Upper lobe of left lung (tissue), 6 donors: ENCODE results near the gene C11orf54. TPM values are rescaled to one million over a fixed set of nuclear protein-coding genes. Genes with fewer than 3 reads are reported as not detected.

Experiments
- small RNA-seq, 4 donors: library from RNA; depleted of rRNA; stranded (forward); fragments of <200 nt; gene quantifications; one replicate each; pipeline ENCODE3, GENCODE V24; 2016
- total RNA-seq, 6 donors: library from RNA; depleted of rRNA in 4 of 6; stranded (reverse); fragments of >200 nt in 4 of 6; gene quantifications; one replicate each; pipeline versions ENCODE4 v1.1.0 to v1.2.1, GENCODE V29; 2016 to 2021
- donor health status: DM: no; HTN: no; CAD: no; lungs with moderate emphysema.
- donor health status: DM: no; HTN: yes; CAD: no; lungs with severe emphysema.

Gene C11orf54
- total RNA-seq, 6 donors from 2014 or later, result 23.6 to 81.3 (median 39.8) TPM

Small RNA genes within 50 kb of the gene (small RNA-seq; reads per million reads assigned to genes)
- 0 reads per million in 4 donors for gene RF00019
- 10.1 to 22.9 (median 15.5) reads per million in 4 donors for gene RF00493
- 0 to 0.29 (median 0.09) reads per million in 4 donors for gene SCARNA9
- 0 reads per million in 4 donors for gene SNORA1
- gene SNORA18, result 0 reads per million in 4 donors
- 0 reads per million in 4 donors for gene SNORA25
- gene SNORA32, result 0 reads per million in 4 donors
- 0 reads per million in 4 donors for gene SNORA40
- 0 reads per million in 4 donors for gene SNORA8
- gene SNORD5, result 0 reads per million in 4 donors
- 811 to 1,599 (median 987) reads per million in 4 donors for gene SNORD6

Other genes with a start within 250 kb of the C11orf54 start
- 10 to 100 TPM; 13.6 to 62.4 (median 42.1) TPM for gene SMCO4, start 198.3 kb upstream of the C11orf54 start, total RNA-seq
- 10 to 100 TPM in 3 of 6 donors, 1 to 10 TPM in 3; 7.0 to 28.3 (median 11.2) TPM for gene CEP295, start 80.0 kb upstream of the C11orf54 start, total RNA-seq
- 100 to 1,000 TPM in 2 of 6 donors, 10 to 100 TPM in 4; 70.5 to 195 (median 88.5) TPM for gene TAF1D, start 177 bp upstream of the C11orf54 start, total RNA-seq
- gene MED17, start 42.6 kb downstream of the C11orf54 start, total RNA-seq, result 10 to 100 TPM; 13.1 to 33.5 (median 28.1) TPM
- gene VSTM5, start 108.9 kb downstream of the C11orf54 start, total RNA-seq, result 1 to 10 TPM in 1 of 6 donors, under 1 TPM in 1, not detected in 4; 0.77 to 2.3 TPM